A549 (cell line): ENCODE data around the gene SMAD5. TPM values are rescaled to one million over a fixed set of nuclear protein-coding genes. Genes with fewer than 3 reads are reported as not detected.

Source experiments
- ATAC-seq, 2 experiments: fragments of 200-7000 bp in 1 of 2; fragments of >200 bp in 1 of 2; cut with Nextera tagmentation in 1 of 2; cut with Tn5 transposase in 1 of 2; 3 replicates each; pipeline versions ENCODE4 v1.8.0 to v1.9.1; 2018 to 2020; ENCODE audit warnings: mild to moderate bottlenecking in 1 of 2, moderate library complexity in 1 of 2
- CTCF ChIA-PET: fragments of 300-600 bp; sonication (Branson Sonifier 250); formaldehyde crosslinking; extraction: SDS; loops from one replicate; lab custom pipeline; 2021; ENCODE audit warnings: antibody characterized with exemption, inconsistent platforms; lab: Yijun Ruan, JAX
- POLR2A ChIA-PET: fragments of 350-600 bp; formaldehyde crosslinking; extraction: SDS; loops from one replicate; lab custom pipeline; 2021; ENCODE audit warnings: antibody characterized with exemption, inconsistent platforms; lab: Yijun Ruan, JAX
- DNase-seq, 2 experiments: peaks; one replicate each; pipeline versions ENCODE4 v3.0.0 to v3.0.0-alpha.2; 2011 to 2016; ENCODE audit warnings: low read depth in 1 of 2, low spot score in 1 of 2
- FAIRE-seq: peaks from 2 replicates; lab custom pipeline; 2011; peaks lifted over from hg19 to GRCh38; lab: Jason Lieb, UNC
- H3K27ac ChIP-seq, 2 experiments: fragments of >200 bp; sonication (Bioruptor Twin); formaldehyde crosslinking; 3 replicates each; pipeline ENCODE4 v1.5.1; 2016 to 2017
- H3K4me1 ChIP-seq: fragments of >200 bp; sonication (Bioruptor Twin); formaldehyde crosslinking; 3 replicates; pipeline ENCODE4 v1.6.1; 2016
- H3K4me2 ChIP-seq: fragments of >200 bp; sonication (Bioruptor Twin); formaldehyde crosslinking; 3 replicates; pipeline ENCODE4 v1.6.1; 2016
- H3K4me3 ChIP-seq: fragments of >200 bp; sonication (Bioruptor Twin); formaldehyde crosslinking; 3 replicates; pipeline ENCODE4 v1.5.1; 2016
- H3K9me3 ChIP-seq: fragments of >200 bp; sonication (Bioruptor Twin); formaldehyde crosslinking; 3 replicates; pipeline ENCODE4 v1.6.1; 2016
- BCL3 ChIP-seq: fragments of >200 bp; sonication (Bioruptor Twin); formaldehyde crosslinking; IDR thresholded peaks from 3 replicates; pipeline ENCODE4 v1.6.1; 2016
- CEBPB ChIP-seq, 2 experiments: fragments of >200 bp in 1 of 2; sonication (Bioruptor Twin) in 1 of 2; formaldehyde crosslinking in 1 of 2; IDR thresholded peaks; 2 replicates each; pipeline ENCODE4 v1.6.1; 2012 to 2016
- EHF ChIP-seq: fragments of 250-450 bp; sonication (Bioruptor Pico); IDR thresholded peaks from 2 replicates; pipeline ENCODE4 v1.5.0; 2020; ENCODE audit warnings: mild to moderate bottlenecking
- FOSB ChIP-seq: fragments of 250-450 bp; sonication (Bioruptor Pico); IDR thresholded peaks from 2 replicates; pipeline ENCODE4 v1.5.0; 2020; ENCODE audit warnings: mild to moderate bottlenecking, moderate library complexity
- HES2 ChIP-seq: fragments of >200 bp; sonication (Bioruptor Twin); formaldehyde crosslinking; IDR thresholded peaks from 2 replicates; pipeline ENCODE4 v1.6.1; 2016
- HEYL ChIP-seq: fragments of 250-450 bp; sonication (Bioruptor Pico); IDR thresholded peaks from 2 replicates; pipeline ENCODE4 v1.8.0; 2021; ENCODE audit warnings: mild to moderate bottlenecking, moderate library complexity
- HOXA7 ChIP-seq: fragments of 250-450 bp; sonication (Bioruptor Pico); IDR thresholded peaks from 2 replicates; pipeline ENCODE4 v1.5.0; 2020; ENCODE audit warnings: mild to moderate bottlenecking, moderate library complexity
- MAZ ChIP-seq: fragments of 150-350 bp; IDR thresholded peaks from 2 replicates; pipeline ENCODE4 v1.6.1; 2014; ENCODE audit warnings: antibody characterized with exemption, low read depth, low read length, borderline replicate concordance
- NFE2L2 ChIP-seq: fragments of 150-350 bp; conservative IDR thresholded peaks from 2 replicates; pipeline ENCODE4 v1.6.1; 2014; ENCODE audit warnings: low read length
- NPAS2 ChIP-seq: fragments of 250-450 bp; sonication (Bioruptor Pico); IDR thresholded peaks from 2 replicates; pipeline ENCODE4 v1.8.0; 2022; ENCODE audit warnings: mild to moderate bottlenecking, moderate library complexity, borderline replicate concordance
- POLR2AphosphoS2 ChIP-seq: conservative IDR thresholded peaks from 2 replicates; pipeline ENCODE4 v1.6.1; 2012; ENCODE audit warnings: low read length, improper control_type of control experiment, inconsistent platforms
- SMC3 ChIP-seq: fragments of >200 bp; sonication (Bioruptor Twin); formaldehyde crosslinking; IDR thresholded peaks from 3 replicates; pipeline ENCODE4 v1.6.1; 2018; ENCODE audit warnings: inconsistent platforms
- SREBF2 ChIP-seq: fragments of 450-650 bp; IDR thresholded peaks from 2 replicates; pipeline ENCODE4 v1.6.1; 2014; ENCODE audit warnings: mild to moderate bottlenecking, moderate library complexity
- TFCP2L1 ChIP-seq: fragments of 250-450 bp; sonication (Bioruptor Pico); IDR thresholded peaks from 2 replicates; pipeline ENCODE4 v1.5.0; 2021; ENCODE audit warnings: mild to moderate bottlenecking
- TP53 ChIP-seq: fragments of 250-450 bp; sonication (Bioruptor Pico); IDR thresholded peaks from 2 replicates; pipeline ENCODE4 v1.5.0; 2021; ENCODE audit warnings: mild to moderate bottlenecking, moderate library complexity
- ZFP36 ChIP-seq: fragments of 450-650 bp; IDR thresholded peaks from 2 replicates; pipeline ENCODE4 v1.6.1; 2014; ENCODE audit warnings: borderline replicate concordance; ENCODE audit not compliant: partially characterized antibody
- ZNF302 ChIP-seq: fragments of 250-450 bp; sonication (Bioruptor Pico); IDR thresholded peaks from 2 replicates; pipeline ENCODE4 v1.9.0; 2021; ENCODE audit warnings: inconsistent platforms, mild to moderate bottlenecking, moderate library complexity
- ZSCAN20 ChIP-seq: fragments of 250-450 bp; sonication (Bioruptor Pico); IDR thresholded peaks from 2 replicates; pipeline ENCODE4 v1.8.0; 2022; ENCODE audit warnings: mild to moderate bottlenecking, moderate library complexity
- WGBS: methylation state at CpG from one replicate; pipeline ENCODE4 v1.1.6; 2017; ENCODE audit errors: missing lambda C conversion rate; 5-methylcytosine and 5-hydroxymethylcytosine counted together
- polyA plus RNA-seq, 4 experiments: library from polyadenylated mRNA; depleted of rRNA in 3 of 4; stranded (reverse); fragments of >200 nt; fragmentation: RNase III in 1 of 4; extraction: RNeasy Plus Mini Kit Qiagen cat#74134 plus additional on column Dnase treatment in 1 of 4; gene quantifications; 2 replicates in 3 of 4; 3 replicates in 1 of 4; pipeline ENCODE4 v1.2.3, GENCODE V29; 2011 to 2017
- TF ChIP-seq, protein P1 (sequence below): IDR thresholded peaks from 2 replicates; pipeline ENCODE4 v1.6.1; 2012
- TF ChIP-seq, protein P2 (sequence below): fragments of >200 bp; sonication (Bioruptor Twin); formaldehyde crosslinking; IDR thresholded peaks from 3 replicates; pipeline ENCODE4 v1.5.1; 2016
- TF ChIP-seq, protein P3 (sequence below): fragments of 450-650 bp; IDR thresholded peaks from 2 replicates; pipeline ENCODE4 v1.6.1; 2014; ENCODE audit warnings: antibody characterized with exemption
- TF ChIP-seq, protein P4 (sequence below): IDR thresholded peaks from 2 replicates; pipeline ENCODE4 v1.6.1; 2012; ENCODE audit warnings: low read depth, borderline replicate concordance
- TF ChIP-seq, protein P5 (sequence below): fragments of 200-600 bp; sonication (generic); IDR thresholded peaks from 2 replicates; pipeline ENCODE4 v1.6.1; 2016; ENCODE audit warnings: antibody characterized with exemption, mild to moderate bottlenecking, moderate library complexity

SMAD5 gene
- polyA plus RNA-seq, 2 of the 4 experiments (the other 2 are of a cell fraction), result 17.1 to 101 TPM

DNA sequence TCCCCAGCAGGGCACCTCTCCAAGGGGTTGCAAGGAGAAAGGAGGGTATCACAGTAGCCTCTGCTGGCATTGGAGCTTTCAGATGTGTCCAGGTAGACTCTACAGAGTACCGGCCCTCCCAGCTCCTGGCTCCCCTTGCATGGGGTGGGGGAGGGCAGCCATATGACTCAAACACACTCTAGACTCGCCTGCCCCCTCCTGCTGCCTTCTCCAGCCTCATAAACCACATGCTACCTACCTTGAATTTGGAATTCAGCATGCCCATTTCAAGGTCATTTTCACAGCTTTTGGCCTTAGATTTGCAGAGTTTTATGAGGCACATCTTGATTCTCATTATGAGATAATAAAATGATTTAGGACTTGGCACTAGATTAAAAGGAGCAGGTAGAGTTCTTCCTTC is 93.2 kb downstream of the SMAD5 start:
- FAIRE-seq, result no peak
- Histone ChIP-seq H3K4me1 (no peaks in the 10 kb centered on the region), H3K4me3 (no peak overlapping the region), H3K9me3 (peaks cover 18% of the 10 kb centered on the region; the same call in 2 of the 3 replicates), H3K27ac (no peak overlapping the region), H3K4me2 (no peak overlapping the region)
- no peak for DNase-seq
- TF ChIP-seq, protein P1, sequence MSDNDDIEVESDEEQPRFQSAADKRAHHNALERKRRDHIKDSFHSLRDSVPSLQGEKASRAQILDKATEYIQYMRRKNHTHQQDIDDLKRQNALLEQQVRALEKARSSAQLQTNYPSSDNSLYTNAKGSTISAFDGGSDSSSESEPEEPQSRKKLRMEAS, result no peak
- TF ChIP-seq ZFP36, result no peak
- TF ChIP-seq, protein P2, sequence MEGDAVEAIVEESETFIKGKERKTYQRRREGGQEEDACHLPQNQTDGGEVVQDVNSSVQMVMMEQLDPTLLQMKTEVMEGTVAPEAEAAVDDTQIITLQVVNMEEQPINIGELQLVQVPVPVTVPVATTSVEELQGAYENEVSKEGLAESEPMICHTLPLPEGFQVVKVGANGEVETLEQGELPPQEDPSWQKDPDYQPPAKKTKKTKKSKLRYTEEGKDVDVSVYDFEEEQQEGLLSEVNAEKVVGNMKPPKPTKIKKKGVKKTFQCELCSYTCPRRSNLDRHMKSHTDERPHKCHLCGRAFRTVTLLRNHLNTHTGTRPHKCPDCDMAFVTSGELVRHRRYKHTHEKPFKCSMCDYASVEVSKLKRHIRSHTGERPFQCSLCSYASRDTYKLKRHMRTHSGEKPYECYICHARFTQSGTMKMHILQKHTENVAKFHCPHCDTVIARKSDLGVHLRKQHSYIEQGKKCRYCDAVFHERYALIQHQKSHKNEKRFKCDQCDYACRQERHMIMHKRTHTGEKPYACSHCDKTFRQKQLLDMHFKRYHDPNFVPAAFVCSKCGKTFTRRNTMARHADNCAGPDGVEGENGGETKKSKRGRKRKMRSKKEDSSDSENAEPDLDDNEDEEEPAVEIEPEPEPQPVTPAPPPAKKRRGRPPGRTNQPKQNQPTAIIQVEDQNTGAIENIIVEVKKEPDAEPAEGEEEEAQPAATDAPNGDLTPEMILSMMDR, result no peak
- TF ChIP-seq POLR2AphosphoS2, result no peak
- TF ChIP-seq, protein P3, sequence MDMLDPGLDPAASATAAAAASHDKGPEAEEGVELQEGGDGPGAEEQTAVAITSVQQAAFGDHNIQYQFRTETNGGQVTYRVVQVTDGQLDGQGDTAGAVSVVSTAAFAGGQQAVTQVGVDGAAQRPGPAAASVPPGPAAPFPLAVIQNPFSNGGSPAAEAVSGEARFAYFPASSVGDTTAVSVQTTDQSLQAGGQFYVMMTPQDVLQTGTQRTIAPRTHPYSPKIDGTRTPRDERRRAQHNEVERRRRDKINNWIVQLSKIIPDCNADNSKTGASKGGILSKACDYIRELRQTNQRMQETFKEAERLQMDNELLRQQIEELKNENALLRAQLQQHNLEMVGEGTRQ, result no peak
- TF ChIP-seq, protein P4, sequence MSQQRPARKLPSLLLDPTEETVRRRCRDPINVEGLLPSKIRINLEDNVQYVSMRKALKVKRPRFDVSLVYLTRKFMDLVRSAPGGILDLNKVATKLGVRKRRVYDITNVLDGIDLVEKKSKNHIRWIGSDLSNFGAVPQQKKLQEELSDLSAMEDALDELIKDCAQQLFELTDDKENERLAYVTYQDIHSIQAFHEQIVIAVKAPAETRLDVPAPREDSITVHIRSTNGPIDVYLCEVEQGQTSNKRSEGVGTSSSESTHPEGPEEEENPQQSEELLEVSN, result no peak
- ChIA-PET CTCF (interaction anchor here (1.2 to 4.4 kb wide), 2 partner anchors 14 to 49 kb away, joined by 3 to 37 read pairs; no protein-coding TSS in a partner anchor), POLR2A (no interaction called here)
- WGBS, result 14% methylated on average over 1 of the region's 2 CpGs
- ATAC-seq, result peak in 1 of 2 experiments; percentile 14; a peak in 2 of 6 replicates

- Histone ChIP-seq H3K4me2 (no peak overlapping the region), H3K4me3 (no peak overlapping the region), H3K9me3 (peaks cover 15% of the 10 kb centered on the region; the same call in 2 of the 3 replicates), H3K4me1 (no peaks in the 10 kb centered on the region), H3K27ac (no peak overlapping the region)
- ATAC-seq (no peak), FAIRE-seq (no peak), DNase-seq (no peak)
- TF ChIP-seq NPAS2, result no peak
- TF ChIP-seq EHF, result no peak
- TF ChIP-seq ZSCAN20, result no peak
- no peak for TF ChIP-seq MAZ
- TF ChIP-seq TP53, result no peak
- TF ChIP-seq HOXA7 (CRISPR knock-in tag), result no peak
- TF ChIP-seq NFE2L2, result no peak
- no peak for TF ChIP-seq TFCP2L1
- TF ChIP-seq, protein P5, sequence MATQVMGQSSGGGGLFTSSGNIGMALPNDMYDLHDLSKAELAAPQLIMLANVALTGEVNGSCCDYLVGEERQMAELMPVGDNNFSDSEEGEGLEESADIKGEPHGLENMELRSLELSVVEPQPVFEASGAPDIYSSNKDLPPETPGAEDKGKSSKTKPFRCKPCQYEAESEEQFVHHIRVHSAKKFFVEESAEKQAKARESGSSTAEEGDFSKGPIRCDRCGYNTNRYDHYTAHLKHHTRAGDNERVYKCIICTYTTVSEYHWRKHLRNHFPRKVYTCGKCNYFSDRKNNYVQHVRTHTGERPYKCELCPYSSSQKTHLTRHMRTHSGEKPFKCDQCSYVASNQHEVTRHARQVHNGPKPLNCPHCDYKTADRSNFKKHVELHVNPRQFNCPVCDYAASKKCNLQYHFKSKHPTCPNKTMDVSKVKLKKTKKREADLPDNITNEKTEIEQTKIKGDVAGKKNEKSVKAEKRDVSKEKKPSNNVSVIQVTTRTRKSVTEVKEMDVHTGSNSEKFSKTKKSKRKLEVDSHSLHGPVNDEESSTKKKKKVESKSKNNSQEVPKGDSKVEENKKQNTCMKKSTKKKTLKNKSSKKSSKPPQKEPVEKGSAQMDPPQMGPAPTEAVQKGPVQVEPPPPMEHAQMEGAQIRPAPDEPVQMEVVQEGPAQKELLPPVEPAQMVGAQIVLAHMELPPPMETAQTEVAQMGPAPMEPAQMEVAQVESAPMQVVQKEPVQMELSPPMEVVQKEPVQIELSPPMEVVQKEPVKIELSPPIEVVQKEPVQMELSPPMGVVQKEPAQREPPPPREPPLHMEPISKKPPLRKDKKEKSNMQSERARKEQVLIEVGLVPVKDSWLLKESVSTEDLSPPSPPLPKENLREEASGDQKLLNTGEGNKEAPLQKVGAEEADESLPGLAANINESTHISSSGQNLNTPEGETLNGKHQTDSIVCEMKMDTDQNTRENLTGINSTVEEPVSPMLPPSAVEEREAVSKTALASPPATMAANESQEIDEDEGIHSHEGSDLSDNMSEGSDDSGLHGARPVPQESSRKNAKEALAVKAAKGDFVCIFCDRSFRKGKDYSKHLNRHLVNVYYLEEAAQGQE, result no peak
- TF ChIP-seq SMC3, result no peak
- TF ChIP-seq HEYL (CRISPR knock-in tag), result no peak
- TF ChIP-seq ZNF302, result no peak
- TF ChIP-seq SREBF2, result no peak
- no peak for TF ChIP-seq BCL3
- TF ChIP-seq FOSB (CRISPR knock-in tag), result no peak
- TF ChIP-seq HES2, result no peak
- no peak for TF ChIP-seq CEBPB (IDR thresholded peaks at IDR 0.05)
- POLR2A ChIA-PET, result no interaction called here
- CTCF ChIA-PET, result no interaction called here
- 2% methylated on average over 2 of the region's 2 CpGs for WGBS
Measured at GRCh38 chr5:136226401-136226800, 93.8 kb downstream of the SMAD5 start.
